NCI-H146 treated with DMSO at 0.1 percent for 48 hours (cell line): ENCODE results near the gene TMPRSS12.
"Not testable (repeated sequence)": the region's sequence is repeated elsewhere in the genome, so short reads cannot be mapped to it uniquely, and the experiment has no call there.

Source experiments
- DNase-seq: peaks from one replicate; lab custom pipeline; 2025; ENCODE audit not compliant: unreplicated experiment; lab: John Stamatoyannopoulos, UW

Gene TMPRSS12, protein sequence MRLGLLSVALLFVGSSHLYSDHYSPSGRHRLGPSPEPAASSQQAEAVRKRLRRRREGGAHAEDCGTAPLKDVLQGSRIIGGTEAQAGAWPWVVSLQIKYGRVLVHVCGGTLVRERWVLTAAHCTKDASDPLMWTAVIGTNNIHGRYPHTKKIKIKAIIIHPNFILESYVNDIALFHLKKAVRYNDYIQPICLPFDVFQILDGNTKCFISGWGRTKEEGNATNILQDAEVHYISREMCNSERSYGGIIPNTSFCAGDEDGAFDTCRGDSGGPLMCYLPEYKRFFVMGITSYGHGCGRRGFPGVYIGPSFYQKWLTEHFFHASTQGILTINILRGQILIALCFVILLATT

DNA sequence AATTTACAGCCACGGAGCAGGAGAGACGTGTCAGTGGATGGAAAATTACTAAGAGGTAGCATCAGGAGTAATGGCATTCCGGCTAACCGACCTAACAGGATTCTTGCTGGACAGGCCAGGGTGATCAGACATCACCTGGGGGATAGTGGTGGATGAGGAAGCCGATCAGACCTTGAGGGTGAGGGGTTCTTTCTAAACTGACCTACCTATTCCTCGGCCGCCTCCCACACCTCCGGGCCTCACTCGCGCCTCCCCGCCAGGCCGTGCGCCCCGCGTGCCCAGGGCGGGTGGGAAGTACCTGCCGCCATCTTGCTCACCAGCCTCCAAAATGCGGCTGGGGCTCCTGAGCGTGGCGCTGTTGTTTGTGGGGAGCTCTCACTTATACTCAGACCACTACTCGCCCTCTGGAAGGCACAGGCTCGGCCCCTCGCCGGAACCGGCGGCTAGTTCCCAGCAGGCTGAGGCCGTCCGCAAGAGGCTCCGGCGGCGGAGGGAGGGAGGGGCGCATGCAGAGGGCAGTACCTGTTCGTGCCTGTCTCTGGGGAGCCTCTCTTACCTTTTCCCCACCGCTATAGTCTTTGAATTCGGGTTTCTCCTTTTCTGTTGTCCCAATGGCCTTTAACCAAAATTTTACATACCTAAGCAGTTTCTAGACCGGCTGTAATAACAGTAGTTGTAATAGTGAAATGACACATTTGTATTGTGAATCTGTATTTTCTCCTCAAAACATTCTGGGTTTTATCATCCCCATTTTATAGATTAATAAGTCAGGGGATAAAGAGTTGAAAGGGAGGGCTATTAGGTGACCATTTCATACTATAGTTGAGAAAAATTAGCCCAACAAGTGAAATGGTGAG lies at the start of gene TMPRSS12:
TSS of gene TMPRSS12 (plus strand) at position 290 of the 857 bp plus-strand sequence. CDS start at position 329, 39 bp downstream.
- DNase-seq, result no peak

DNA sequence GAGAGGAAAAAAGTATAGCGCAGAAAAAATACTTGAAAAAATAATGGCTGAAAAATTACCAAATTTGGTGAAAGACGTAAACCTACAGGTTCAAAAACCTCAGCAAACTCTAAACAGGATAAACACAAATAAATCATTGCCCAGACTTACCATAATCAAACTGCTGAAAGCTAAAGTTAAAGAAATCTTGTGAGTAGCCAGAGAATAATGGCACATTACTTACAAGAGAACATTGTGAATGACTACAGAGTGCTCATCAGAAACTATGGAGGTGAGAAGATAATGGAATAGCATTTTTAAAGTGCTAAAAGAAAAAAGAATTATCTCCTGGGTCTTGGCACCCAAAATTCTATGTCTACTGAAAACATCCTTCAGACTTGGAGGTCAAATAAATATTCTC lies 42.8 kb upstream of the TMPRSS12 start:
- no peak for DNase-seq

DNA sequence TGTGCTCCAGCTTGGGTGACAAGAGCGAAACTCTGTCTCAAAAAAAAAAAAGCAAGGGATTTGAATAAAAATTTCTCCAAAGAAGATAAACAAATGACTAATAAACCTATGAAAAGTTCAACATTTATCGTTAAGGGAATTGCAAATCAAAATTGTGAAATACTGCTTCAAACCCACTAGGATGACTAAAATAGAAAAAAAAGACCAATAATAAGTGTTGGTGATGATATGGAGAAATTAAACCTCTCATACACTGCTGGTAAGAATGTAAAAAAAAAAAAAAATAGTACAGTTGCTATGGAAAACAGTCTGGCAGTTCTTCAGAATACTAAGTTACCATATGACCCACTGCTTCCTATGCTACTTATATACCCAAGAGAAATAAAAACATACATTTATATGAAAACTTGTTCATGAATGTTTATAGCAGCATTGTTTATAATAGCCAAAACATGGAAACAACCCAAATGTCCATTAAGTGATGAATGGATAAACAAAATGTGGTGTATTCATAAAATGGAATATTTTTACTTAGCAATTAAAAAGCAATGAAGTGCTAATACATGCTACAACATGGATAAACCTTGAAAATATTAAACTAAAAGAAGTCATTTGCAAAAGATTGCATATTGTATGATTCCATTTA lies 39.4 kb upstream of the TMPRSS12 start:
- no peak for DNase-seq

DNA sequence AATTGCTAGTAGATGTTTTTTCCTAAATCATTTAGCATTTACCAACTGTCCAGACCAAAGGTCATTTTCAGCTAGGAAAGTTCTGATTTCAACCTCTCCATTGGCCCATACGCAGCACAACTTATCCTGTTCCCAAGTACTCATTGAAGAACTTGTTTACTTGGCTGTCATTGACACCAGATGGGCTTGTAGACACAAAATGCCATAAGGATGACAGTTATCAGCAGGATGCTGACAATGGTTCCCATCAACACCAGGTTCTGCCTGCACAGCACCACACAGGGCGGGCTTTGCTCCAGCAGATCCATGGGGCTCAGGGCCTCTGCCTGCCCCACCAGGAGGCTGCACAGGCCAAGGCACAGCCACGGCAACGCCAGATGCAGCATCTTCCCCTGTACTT lies 36.5 kb upstream of the TMPRSS12 start:
- DNase-seq, result no peak

DNA sequence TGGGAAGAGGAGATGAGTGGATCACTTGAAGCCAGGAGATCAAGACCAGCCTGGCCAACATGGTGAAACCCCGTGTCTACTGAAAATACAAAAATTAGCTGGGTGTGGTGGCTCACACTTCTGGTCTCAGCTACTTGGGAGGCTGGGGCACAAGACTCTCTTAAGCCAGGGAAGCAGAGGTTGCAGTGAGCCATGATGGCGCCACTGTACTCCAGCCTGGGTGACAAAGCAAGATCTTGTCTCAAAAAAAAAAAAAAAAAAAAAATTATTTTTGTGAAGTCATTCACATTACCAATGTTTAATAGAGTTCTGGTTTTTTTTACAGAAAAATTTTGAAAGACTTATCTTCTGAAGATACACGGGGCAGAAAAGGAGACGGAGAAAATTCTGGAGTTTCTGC lies 33.6 kb upstream of the TMPRSS12 start:
- not testable (repeated sequence) for DNase-seq

DNA sequence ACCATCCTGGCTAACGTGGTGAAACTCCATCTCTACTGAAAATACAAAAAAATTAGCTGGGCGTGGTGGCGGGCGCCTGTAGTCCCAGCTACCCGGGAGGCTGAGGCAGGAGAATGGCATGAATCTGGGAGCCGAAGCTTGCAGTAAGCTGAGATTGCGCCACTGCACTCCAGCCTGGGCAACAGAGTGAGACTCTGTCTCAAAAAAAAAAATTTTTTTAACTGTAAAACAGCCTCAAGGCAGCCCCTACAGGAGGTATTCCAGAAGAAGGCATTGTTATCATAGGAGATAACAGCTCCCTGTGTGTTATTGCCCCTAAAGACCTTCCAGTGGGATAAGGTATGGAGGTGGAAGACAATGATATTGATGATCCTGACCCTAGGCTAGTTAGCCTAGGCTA lies 27.8 kb upstream of the TMPRSS12 start:
- DNase-seq, result not testable (repeated sequence)

DNA sequence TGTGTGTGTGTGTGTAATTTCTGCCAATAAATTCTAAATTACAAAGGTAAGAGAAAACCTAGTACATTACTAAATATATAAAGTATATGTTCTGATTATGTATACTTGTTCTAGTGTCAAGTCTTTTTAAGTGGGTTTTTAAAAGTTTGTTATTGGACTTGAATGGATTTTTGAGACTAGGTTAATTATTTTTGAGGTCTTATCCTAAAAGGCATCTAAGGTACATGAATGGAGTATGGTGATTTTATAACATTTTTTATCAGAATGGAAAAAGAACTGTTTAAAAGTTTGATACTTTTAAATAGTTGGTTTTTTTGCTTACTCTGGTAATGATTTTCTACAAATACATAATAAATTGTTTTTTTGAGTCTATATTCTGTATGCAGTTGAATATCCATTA lies 22.5 kb upstream of the TMPRSS12 start:
- no peak for DNase-seq

DNA sequence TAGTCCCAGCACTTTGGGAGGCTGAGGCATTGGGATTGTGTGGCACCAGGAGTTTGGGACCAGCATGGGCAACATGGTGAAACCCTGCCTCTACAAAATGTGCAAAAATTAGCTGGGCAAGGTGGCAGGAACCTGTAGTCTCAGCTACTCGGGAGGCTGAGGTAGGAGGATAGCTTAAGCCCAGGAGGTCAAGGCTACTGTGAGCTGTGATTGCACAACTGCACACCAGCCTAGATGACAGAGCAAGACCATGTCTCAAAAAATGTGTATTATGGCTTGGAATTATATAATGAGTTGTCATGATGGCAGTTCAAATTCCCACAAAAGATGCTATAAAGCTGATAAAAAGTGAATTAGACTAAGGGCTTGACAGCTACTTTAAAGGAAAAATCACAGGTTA lies 20.6 kb upstream of the TMPRSS12 start:
- DNase-seq, result no peak

DNA sequence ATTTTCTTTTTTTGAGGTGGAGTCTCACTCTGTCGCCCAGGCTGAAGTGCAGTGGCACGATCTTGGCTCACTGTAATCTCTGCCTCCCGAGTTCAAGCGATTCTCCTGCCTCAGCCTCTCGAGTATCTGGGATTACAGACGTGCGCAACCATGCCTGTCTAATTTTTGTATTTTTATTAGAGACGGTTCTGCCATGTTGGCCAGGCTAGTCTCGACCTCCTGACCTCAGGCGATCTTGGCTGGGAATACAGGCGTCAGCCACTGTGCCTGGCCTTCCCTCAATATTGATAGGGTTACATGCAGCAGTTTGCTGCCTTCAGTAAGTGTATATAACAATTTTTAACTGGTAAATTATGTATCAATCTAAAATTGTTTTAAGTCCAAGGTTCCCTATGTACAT lies 19.0 kb upstream of the TMPRSS12 start:
- DNase-seq, result not testable (repeated sequence)

DNA sequence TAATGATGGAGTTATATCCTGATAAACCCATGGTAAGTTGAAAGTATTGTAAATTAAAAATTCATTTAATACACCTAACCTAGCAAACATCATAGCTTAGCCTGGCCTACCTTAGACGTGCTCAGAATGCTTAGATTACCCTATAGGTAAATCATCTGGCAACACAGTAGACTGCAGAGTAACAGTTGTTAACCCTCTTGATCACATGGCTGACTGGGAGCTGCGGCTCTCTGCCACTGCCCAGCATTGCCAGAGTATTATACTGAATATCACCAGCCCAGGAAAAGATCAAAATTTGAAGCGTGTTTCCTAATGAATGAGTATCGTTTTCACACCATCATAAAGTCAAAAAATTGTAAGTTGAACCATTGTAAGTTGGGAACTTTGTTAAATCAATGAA lies 17.8 kb upstream of the TMPRSS12 start:
- DNase-seq, result no peak

DNA sequence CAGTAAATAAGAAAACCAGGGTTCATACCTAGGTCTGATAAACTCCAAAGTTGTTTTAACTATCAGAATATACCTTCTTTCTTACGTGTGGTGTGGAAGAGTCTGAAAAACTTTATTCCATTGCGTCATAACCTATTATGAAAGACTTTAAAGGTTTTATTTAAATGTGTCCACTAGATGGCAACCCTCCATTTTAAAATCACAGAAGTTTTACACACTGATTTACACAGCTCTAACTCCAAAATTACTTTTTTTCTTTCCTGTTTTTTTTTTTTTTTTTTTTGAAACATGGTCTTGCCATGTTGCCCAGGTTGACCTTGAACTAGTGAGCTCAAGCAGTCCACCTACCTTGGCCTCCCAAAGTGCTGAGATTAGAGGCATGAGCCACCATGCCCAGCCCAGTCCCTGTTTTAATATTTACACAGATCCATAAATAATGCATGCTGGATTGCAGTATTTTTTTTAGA lies 17.3 kb upstream of the TMPRSS12 start:
- peak; percentile 49 for DNase-seq

DNA sequence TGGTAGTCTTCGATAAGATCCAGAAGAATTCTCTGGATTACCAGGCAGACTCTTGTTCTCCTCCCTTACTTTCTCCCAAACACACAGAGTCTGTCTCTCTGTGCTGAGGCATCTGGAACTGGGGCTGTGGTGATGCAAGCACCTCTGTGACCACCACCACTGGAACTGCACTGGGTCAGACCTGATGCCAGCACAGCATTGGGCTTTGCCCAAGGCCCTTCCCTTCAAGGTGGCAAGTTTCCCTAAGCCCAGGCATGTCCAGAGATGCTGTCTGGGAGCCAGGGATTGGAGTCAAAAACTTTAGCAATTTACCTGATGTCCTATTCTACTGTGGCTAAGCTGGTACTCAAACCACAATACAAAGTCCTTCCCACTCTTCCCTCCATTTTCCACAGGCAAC lies 14.6 kb upstream of the TMPRSS12 start:
- no peak for DNase-seq

DNA sequence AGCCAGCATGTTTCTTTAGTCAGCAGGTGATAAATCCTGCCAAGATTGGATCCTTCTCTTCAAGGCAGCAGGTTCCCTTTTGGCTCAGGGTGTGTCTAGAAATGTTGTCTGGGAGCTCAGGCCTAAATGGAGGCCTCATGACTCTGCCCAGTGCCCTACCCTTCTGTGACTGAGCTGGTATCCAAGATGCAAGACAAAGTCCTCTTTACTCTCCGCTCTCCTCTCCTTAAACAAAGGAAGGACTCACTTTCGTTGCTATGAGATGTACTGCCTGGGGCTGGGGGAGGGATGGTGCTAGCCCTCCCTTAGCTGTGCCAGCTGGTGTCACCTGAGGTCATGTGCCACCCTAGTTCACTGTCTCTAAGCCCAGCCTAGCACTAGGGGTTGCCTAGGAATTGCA lies 13.8 kb upstream of the TMPRSS12 start:
- no peak for DNase-seq

DNA sequence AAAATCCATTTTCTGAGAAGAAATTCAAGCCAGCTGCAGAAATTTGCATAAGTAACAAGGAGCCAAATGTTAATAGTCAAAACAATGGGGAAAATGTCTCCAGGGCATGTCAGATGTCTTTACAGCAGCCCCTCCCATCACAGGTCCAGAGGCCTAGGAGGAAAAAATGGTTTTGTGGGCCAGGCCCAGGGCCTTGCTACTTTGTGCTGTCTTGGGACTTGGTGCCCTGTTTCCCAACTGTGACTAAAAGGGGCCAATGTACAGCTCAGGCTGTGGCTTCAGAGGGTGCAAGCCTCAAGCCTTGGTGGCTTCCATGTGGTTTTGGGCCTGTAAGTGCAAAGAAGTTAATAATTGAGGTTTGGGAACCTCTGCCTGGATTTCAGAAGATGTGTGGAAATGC lies 8.9 kb upstream of the TMPRSS12 start:
- DNase-seq, result not testable (repeated sequence)

DNA sequence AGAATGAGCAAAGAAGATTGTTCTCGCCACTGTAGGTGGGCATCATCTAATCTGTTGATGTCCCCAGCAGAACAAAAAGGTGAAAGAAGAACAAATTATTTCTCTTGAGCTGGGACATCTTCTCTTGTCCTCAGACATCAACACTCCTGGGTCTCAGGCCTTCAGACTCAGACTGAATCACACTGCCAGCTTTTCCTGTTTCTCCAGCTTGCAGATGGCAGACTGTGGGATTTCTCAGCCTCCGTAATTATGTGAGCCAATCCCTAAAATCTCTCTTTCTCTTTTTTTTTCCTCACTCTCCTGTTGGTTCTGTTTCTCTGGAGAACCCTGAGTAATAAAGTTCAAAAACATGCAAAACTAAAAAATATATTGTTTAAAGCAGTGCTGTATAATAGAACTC lies 3.7 kb upstream of the TMPRSS12 start:
- DNase-seq, result no peak

DNA sequence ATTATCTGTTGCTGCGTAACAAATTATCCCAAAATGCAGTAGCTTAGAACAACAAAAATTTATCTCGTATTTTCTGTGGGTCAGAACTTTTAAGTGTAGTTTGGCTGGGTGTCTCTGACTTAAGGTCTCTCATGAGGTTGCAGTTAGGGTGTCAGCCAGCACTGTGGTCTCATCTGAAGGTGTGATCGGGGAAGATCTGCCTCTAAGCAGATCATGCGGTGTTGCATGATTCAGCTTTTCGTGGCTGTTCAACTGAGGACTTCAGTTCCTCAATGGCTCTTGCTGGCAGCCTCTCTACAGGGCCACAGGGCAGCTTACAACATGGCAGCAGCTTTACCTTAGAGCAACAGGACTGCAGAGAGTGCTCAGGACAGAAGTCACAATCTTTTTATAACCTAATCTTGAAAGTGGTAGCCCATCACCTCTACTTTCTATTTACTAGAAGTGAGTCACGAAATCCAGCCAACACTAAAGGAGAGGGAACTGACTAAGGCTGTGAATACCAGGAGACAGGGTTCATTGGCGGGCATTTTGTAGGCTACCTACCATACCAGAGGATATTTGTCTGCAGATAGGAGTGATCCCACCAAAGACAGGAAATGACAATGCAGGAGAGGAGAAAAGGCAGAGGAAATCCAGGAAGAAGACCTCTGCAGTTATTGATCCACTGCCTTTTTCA lies 1.8 kb upstream of the TMPRSS12 start:
- no peak for DNase-seq

DNA sequence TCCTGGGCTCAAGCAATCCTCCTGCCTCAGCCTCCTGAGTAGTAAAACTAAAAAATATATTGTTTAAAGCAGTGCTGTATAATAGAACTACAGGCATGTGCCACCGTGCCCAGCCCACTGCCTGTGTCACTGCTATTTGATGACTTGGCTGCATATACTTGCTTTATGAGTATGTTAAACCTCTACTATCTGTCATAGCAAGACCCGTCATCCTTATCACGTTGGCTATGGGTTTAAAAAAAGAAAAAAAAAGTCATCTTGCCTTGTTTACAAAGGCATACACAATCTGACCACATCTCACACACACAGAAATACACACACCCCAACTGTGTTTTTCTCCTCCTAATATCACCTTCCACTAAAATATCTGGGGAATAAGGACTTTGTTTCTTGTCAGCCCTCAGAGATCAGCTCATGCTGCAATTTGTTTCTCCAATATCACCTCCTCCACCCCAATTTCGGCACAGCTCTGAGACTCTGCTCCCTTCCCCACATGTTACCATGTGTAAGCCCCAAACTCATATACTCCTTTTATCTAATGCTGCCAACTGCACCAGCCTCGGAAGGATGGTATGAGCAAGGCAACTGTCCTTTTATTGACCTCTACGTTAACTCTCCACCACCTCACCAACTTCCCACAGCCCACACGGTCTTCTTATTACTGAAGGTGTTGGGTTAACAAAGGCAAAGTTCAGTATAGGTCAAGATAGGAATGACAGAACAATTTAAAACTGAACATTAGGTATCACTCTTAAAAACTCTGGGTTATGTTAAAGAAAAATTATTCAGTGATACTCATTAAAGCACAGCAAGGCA lies 802 bp upstream of the TMPRSS12 start:
- no peak for DNase-seq

DNA sequence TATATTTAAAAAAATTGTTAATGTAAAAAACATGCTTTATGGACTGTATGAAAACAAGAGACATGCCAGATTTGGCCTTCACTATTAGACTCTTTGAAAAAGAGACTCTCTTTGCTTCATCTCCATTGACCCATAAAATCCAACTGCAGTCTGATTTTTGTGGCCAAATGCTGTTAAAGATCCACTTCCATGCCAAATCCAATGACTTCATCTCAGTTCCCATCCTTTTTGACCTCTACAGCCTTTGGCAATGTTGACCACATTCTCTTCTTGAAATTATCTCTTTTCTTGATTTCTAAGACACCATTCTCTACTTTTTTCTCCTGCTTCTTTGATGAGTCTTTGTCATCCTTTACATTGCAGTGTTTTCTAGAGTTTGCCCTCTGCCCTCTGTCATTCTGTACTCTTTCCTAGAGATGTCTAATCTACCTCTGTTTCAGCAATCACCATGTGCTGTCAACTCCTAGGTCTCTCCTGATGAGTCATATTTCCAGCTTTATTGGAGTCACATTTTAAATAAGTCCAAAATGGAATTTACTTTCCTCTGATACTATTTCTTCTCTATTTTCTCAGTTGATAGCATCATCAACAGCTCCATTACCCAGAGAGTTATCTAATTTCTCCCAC lies 2.4 kb downstream of the TMPRSS12 start:
- no peak for DNase-seq

DNA sequence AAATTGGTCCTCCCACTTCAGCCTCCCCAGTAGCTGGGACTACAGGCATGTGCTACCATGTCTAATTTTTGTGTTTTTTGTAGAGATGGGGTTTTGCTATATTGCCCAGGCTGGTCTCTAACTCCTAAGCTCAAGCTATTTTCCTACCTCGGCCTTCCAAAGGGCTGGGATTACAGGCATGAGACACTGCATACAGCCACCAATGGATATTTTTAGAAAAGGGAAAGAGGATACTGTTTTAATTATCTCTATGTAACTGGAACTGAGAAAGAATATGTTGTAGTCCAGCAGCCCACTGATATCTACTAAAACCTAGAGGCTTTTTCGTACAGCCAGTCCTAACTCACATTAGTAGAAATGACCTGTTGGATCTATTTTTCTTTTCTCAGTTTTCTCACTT lies 6.2 kb downstream of the TMPRSS12 start:
- no peak for DNase-seq

DNA sequence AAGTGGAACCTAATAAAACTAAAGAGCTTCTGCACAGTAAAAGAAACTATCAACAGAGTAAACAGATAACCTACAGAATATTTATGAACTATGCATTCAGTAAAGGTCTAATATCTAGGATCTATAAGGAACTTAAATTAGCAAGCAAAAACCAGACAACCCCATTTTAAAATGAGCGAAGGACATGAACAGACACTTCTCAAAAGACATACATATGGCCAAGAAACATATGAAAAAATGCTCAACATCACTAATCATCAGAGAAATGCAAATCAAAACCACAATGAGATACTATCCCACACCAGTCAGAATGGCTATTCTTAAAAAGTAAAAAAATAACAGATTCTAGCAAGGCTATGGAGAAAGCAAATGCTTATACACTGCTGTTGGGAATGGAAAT lies 12.5 kb downstream of the TMPRSS12 start:
- not testable (repeated sequence) for DNase-seq
